DND-41 (cell line): ENCODE measurements around the gene DDT.
"Not testable (repeated sequence)": the region's sequence is repeated elsewhere in the genome, so short reads cannot be mapped to it uniquely, and the experiment has no call there.

Source experiments
- EZH2 ChIP-seq: IDR thresholded peaks from 3 replicates; pipeline ENCODE4 v1.6.1; 2012; ENCODE audit warnings: borderline replicate concordance, low read depth, mild to moderate bottlenecking, moderate library complexity, low read length, inconsistent platforms; ENCODE audit not compliant: severe bottlenecking
- TF ChIP-seq, protein P1 (sequence below): IDR thresholded peaks from 2 replicates; pipeline ENCODE4 v1.5.1; 2012; ENCODE audit warnings: borderline replicate concordance, low read length, moderate library complexity, mild to moderate bottlenecking; ENCODE audit not compliant: poor library complexity, severe bottlenecking; ENCODE audit errors: extremely low read depth

DNA sequence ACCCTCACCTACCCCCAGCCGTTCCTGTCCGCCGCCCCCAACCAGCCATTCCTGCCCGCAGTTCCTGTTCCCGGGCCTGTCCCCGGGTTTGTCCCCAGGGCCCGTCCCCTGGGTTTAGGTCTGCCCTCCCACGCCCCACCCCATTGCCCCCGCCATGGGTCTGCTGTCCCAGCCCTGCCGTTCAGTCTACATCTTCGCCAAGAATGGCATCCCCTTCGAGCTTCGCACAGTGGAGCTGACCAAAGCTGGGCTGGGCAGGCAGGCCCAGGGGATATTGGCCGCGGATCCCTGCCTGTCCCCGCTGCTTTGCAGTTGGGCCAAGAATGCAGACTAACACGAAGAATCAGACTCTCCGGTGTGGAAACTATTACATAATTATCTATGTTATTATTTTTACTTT lies 24.5 kb downstream of the DDT start:
- TF ChIP-seq, protein P1, sequence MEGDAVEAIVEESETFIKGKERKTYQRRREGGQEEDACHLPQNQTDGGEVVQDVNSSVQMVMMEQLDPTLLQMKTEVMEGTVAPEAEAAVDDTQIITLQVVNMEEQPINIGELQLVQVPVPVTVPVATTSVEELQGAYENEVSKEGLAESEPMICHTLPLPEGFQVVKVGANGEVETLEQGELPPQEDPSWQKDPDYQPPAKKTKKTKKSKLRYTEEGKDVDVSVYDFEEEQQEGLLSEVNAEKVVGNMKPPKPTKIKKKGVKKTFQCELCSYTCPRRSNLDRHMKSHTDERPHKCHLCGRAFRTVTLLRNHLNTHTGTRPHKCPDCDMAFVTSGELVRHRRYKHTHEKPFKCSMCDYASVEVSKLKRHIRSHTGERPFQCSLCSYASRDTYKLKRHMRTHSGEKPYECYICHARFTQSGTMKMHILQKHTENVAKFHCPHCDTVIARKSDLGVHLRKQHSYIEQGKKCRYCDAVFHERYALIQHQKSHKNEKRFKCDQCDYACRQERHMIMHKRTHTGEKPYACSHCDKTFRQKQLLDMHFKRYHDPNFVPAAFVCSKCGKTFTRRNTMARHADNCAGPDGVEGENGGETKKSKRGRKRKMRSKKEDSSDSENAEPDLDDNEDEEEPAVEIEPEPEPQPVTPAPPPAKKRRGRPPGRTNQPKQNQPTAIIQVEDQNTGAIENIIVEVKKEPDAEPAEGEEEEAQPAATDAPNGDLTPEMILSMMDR: not testable (repeated sequence)
- not testable (repeated sequence) for TF ChIP-seq EZH2
